Heart left ventricle (tissue), 16 donors: ENCODE data around the gene ZNF451. TPM values are rescaled to one million over a fixed set of nuclear protein-coding genes. Genes with fewer than 3 reads are reported as not detected.
"Not testable (repeated sequence)": the region's sequence is repeated elsewhere in the genome, so short reads cannot be mapped to it uniquely, and the experiment has no call there.

ENCODE experiments used
- ATAC-seq, 4 donors: fragments of 200-7000 bp; cut with Tn5 transposase; one replicate each; pipeline ENCODE4 v1.9.1; 2020 to 2022; ENCODE audit warnings: moderate library complexity in 4 of 4, mild to moderate bottlenecking in 3 of 4, moderate number of reproducible peaks in 1 of 4
- DNase-seq, 5 donors: peaks; one replicate each; pipeline ENCODE4 v3.0.0-alpha.2; 2020
- H3K27ac ChIP-seq, 12 donors: fragments of 200-600 bp; sonication (generic) in 4 of 12; one replicate each; pipeline versions ENCODE4 v1.5.0 to v1.8.0; 2016 to 2022; ENCODE audit warnings: mild to moderate bottlenecking in 2 of 12
- H3K27me3 ChIP-seq, 9 donors: fragments of 200-600 bp; sonication (generic) in 2 of 9; one replicate each; pipeline versions ENCODE4 v1.5.1 to v1.8.0; 2016 to 2022; ENCODE audit warnings: mild to moderate bottlenecking in 3 of 9
- H3K36me3 ChIP-seq, 9 donors: fragments of 200-600 bp; sonication (generic) in 2 of 9; one replicate each; pipeline versions ENCODE4 v1.5.0 to v1.8.0; 2018 to 2022; ENCODE audit warnings: mild to moderate bottlenecking in 2 of 9
- H3K4me1 ChIP-seq, 12 donors: fragments of 200-600 bp; sonication (generic) in 4 of 12; one replicate each; pipeline versions ENCODE4 v1.5.0 to v1.8.0; 2016 to 2022; ENCODE audit warnings: mild to moderate bottlenecking in 3 of 12
- H3K4me3 ChIP-seq, 12 donors: fragments of 200-600 bp; sonication (generic) in 4 of 12; one replicate each; pipeline versions ENCODE4 v1.5.0 to v1.8.0; 2017 to 2022; ENCODE audit warnings: mild to moderate bottlenecking in 9 of 12, moderate library complexity in 4 of 12
- H3K9me3 ChIP-seq, 12 donors: fragments of 200-600 bp; sonication (generic) in 4 of 12; one replicate each; pipeline versions ENCODE4 v1.5.0 to v1.8.0; 2016 to 2022; ENCODE audit warnings: mild to moderate bottlenecking in 1 of 12
- POLR2A ChIP-seq, 2 donors: fragments of 450-650 bp; IDR thresholded peaks; one replicate each; pipeline ENCODE4 v1.6.1; 2017; ENCODE audit warnings: antibody characterized with exemption in 2 of 2, mild to moderate bottlenecking in 2 of 2, moderate library complexity in 2 of 2
- WGBS, 4 donors: extraction: QIAGEN DNeasy Blood & Tissue Kit in 2 of 4; methylation state at CpG; one replicate each; pipeline versions ENCODE4 v1.1.5 to v1.1.7; 2013 to 2018; 5-methylcytosine and 5-hydroxymethylcytosine counted together
- intact Hi-C, 10 donors: fragments of 100-400 bp; cut with DNase I; formaldehyde crosslinking; loops; one replicate each; pipeline versions ENCODE4 v1.11.1 to v1.14.2; 2022
- long read RNA-seq, 3 donors: library from polyadenylated mRNA; unstranded; transcript quantifications; one replicate each; pipeline ENCODE4 v2.0.0, GENCODE V29; 2020 to 2021
- polyA plus RNA-seq, 2 donors: library from polyadenylated mRNA; stranded (reverse); fragments of 200-250 nt; gene quantifications; one replicate each; pipeline ENCODE4 v1.2.3, GENCODE V29; 2013
- total RNA-seq, 9 donors: library from RNA; depleted of rRNA in 2 of 9; stranded (reverse); fragments of >200 nt in 2 of 9; fragmentation: NEBNext Ultra II Directional in 3 of 9; extraction: Animal tissue kit (Norgen Biotek cat#: 25700) in 3 of 9; gene quantifications; one replicate each; pipeline versions ENCODE4 v1.1.0 to v1.2.4, GENCODE V29; 2016 to 2023
- TF ChIP-seq, protein P1 (sequence below), 12 donors: fragments of 200-600 bp; sonication (generic) in 4 of 12; IDR thresholded peaks; one replicate each; pipeline versions ENCODE4 v1.5.0 to v1.8.0; 2018 to 2022; ENCODE audit warnings: antibody characterized with exemption in 12 of 12, mild to moderate bottlenecking in 5 of 12
- donor health status: ischemic (EF 13 %, LVEDD 7.1; RV severe dilation, severe dysfunction).
- donor health status: healthy with polysubstance abuse.
- donor health status: DM: no; HTN: yes; CAD: no.
- donor health status: DM: no; HTN: no; CAD: no.
- donor health status: ischemic (EF 25% LVEDD 6.9; RV normal size, moderate dysfunction).
- donor health status: ischemic (EF 25% LVEDD 5.7; RV mildly dilated, moderate dysfunction).
- donor health status: healthy.
- donor health status: DM: yes; HTN: yes; CAD: no.
- donor health status: ischemic (EF 35%, LVEDD 5.7; RV mildly dilated, moderate dysfunction).
- donor health status: nonischemic (EF 11% LVEDD 7.7; RV severe dilation, severe dysfunction).
- donor health status: DM: yes; HTN: yes; CAD: no.
- donor health status: PGD.
- donor health status: ischemic (EF 29% LVEDD 5.4; RV normal size, mild dysfunction).
- donor health status: nonischemic (EF 23%, LVEDD 6.1; RV moderate dilation, normal function).

ZNF451 gene, protein sequence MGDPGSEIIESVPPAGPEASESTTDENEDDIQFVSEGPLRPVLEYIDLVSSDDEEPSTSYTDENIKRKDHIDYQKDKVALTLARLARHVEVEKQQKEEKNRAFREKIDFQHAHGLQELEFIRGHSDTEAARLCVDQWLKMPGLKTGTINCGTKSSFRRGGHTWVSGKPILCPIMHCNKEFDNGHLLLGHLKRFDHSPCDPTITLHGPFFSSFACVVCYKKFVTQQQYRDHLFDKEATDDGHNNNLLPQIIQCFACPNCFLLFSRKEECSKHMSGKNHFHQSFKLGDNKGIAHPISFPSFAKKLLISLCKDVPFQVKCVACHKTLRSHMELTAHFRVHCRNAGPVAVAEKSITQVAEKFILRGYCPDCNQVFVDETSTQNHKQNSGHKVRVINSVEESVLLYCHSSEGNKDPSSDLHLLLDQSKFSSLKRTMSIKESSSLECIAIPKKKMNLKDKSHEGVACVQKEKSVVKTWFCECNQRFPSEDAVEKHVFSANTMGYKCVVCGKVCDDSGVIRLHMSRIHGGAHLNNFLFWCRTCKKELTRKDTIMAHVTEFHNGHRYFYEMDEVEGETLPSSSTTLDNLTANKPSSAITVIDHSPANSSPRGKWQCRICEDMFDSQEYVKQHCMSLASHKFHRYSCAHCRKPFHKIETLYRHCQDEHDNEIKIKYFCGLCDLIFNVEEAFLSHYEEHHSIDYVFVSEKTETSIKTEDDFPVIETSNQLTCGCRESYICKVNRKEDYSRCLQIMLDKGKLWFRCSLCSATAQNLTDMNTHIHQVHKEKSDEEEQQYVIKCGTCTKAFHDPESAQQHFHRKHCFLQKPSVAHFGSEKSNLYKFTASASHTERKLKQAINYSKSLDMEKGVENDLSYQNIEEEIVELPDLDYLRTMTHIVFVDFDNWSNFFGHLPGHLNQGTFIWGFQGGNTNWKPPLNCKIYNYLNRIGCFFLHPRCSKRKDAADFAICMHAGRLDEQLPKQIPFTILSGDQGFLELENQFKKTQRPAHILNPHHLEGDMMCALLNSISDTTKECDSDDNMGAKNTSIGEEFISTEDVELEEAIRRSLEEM
- total RNA-seq (10 to 100 TPM; 17.7 to 37.1 (median 22.3) TPM), polyA plus RNA-seq (10 to 100 TPM in 1 of 2 donors, 1 to 10 TPM in 1; 8.8 to 11.5 TPM)
- long read RNA-seq, donor 1, full-length matches to known transcripts, result 17 of 23 reads
- long read RNA-seq, donor 1, partial matches to known transcripts, result 4 of 23 reads
- long read RNA-seq, donor 1, other reads (novel, unspliced or antisense), result 2 of 23 reads
- long read RNA-seq, donor 2, full-length matches to known transcripts, result 23 of 45 reads
- long read RNA-seq, donor 2, partial matches to known transcripts, result 14 of 45 reads
- long read RNA-seq, donor 2, other reads (novel, unspliced or antisense), result 8 of 45 reads
- long read RNA-seq, donor 3, full-length matches to known transcripts, result 15 of 21 reads
- long read RNA-seq, donor 3, partial matches to known transcripts, result 2 of 21 reads
- long read RNA-seq, donor 3, other reads (novel, unspliced or antisense), result 4 of 21 reads

DNA sequence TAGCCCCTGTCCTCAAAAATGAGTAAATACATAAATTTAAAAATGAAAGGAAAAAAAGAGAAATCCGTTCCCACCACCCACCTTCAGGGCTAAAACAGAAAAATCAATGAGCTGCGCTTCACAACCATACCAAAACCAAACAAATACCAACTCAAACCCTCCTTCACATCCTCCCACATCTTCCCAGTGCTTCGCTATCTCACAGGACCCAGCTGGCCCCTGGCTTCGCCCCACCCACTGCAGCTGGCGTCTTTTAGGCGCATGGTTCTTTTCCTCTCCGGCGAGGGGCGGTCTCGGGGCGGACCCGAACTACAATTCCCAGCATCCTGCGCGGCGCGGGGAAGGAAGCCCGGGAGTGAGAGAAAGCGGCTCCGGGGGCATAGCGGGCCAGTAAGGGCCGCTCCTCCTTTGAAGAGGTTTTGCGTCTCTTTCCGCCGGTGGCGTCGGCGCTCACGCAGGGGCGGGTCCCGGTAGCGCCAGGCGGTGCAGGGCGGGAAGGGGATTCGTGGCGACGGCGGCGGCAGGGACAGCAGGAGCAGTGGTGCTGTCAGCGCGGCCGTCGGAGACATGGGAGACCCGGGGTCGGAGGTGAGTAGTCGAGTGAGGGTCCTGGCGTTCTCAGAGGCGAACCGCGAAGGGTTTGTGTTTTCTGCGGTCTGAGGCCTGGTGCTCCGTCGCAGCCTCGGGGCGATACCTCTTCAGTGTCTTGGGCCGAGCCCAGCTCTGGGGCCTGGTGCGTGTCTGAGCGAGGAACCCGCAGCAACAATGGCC, at the start of gene ZNF451:
Gene ZNF451, plus strand, starts transcription at position 502 of the 771 bp plus-strand sequence. Its CDS starts 66 bp downstream, at position 568.
- Histone ChIP-seq H3K27me3 (no peaks in the 10 kb centered on the region), H3K36me3 (peaks cover 0 to 29% (median 6%) of the 10 kb centered on the region in 9 donors), H3K4me1 (peaks cover 3 to 44% (median 30%) of the 10 kb centered on the region in 12 donors), H3K9me3 (no peaks in the 10 kb centered on the region), H3K27ac (peak within 1 kb of the TSS; percentile 64 to 90 (median 83)), H3K4me3 (peak within 1 kb of the TSS; percentile 41 to 79 (median 65))
- TF ChIP-seq, protein P1, sequence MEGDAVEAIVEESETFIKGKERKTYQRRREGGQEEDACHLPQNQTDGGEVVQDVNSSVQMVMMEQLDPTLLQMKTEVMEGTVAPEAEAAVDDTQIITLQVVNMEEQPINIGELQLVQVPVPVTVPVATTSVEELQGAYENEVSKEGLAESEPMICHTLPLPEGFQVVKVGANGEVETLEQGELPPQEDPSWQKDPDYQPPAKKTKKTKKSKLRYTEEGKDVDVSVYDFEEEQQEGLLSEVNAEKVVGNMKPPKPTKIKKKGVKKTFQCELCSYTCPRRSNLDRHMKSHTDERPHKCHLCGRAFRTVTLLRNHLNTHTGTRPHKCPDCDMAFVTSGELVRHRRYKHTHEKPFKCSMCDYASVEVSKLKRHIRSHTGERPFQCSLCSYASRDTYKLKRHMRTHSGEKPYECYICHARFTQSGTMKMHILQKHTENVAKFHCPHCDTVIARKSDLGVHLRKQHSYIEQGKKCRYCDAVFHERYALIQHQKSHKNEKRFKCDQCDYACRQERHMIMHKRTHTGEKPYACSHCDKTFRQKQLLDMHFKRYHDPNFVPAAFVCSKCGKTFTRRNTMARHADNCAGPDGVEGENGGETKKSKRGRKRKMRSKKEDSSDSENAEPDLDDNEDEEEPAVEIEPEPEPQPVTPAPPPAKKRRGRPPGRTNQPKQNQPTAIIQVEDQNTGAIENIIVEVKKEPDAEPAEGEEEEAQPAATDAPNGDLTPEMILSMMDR (IDR thresholded peaks at IDR 0.05), result peak in 2 of 12 donors; percentile 8 to 9
- peak; percentile 70 to 93 for TF ChIP-seq POLR2A (IDR thresholded peaks at IDR 0.05)
- intact Hi-C loops, result loop anchor here in 4 of 10 donors (5.0 to 10.0 kb wide), 4 partner anchors 38 to 227 kb away; partner anchors contain the start of genes KIAA1586 (in 2 of the 4), PRIM2 (in 1 of the 4) and RAB23 (in 1 of the 4)
- DNase-seq (peak; percentile 98 to 99 (median 99)), ATAC-seq (peak; percentile 99 to 100 (median 99))
- 1% methylated on average over 31 to 51 of the region's 58 CpGs for WGBS, 4 donors

DNA sequence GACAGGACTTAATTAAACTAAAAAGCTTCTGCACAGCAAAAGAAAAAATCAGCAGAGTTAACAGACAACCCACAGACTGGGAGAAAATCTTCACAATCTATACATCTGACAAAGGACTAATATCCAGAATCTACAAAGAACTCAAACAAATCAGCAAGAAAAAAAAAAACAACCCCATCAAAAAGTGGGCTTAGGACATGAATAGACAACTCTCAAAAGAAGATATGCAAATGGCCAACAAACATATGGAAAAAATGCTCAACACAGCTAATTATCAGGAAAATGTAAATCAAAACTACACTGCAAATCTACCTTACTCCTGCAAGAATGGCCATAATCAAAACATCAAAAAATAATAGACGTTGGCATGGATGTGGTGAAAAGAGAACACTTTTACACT, 45.9 kb upstream of the ZNF451 start:
- not testable (repeated sequence) for DNase-seq, H3K27me3 ChIP-seq, H3K9me3 ChIP-seq, H3K4me3 ChIP-seq, H3K36me3 ChIP-seq, ATAC-seq, H3K27ac ChIP-seq
- 85 to 96% (median 88%) methylated on average over 1 of the region's 1 CpG for WGBS, 4 donors
- H3K4me1 ChIP-seq, result peaks cover 0 to 13% (median 6%) of the 10 kb centered on the region in 12 donors
- intact Hi-C loops, result loop anchor here in 2 of 10 donors (10.0 kb wide), 2 partner anchors 131 to 271 kb away; partner anchors contain the start of genes BAG2 (in 1 of the 2) and PRIM2 (in 1 of the 2)

DNA sequence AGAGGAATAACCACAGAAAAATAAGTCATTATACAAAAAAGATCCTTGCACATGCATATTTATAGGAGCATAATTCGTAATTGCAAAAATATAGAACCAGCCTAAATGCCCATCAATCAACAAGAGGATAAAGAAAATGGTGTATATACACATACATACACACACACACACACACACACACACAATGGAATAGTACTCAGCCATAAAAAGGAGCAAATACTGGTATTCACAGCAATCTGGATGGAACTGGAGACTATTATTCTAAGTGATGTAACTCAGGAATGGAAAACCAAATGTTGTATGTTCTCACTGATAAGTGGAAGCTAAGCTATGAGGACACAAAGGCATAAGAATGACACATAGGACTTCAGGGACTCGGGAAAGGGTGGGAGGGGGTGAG, 45.4 kb upstream of the ZNF451 start:
- no peak for TF ChIP-seq POLR2A (IDR thresholded peaks at IDR 0.05)
- TF ChIP-seq, protein P1 (IDR thresholded peaks at IDR 0.05), result no peak

More for the DNA sequence above, 45.4 kb upstream of the ZNF451 start:
- H3K27ac ChIP-seq, result no peak overlapping the region
- peaks cover 0 to 8% (median 3%) of the 10 kb centered on the region in 9 donors for H3K36me3 ChIP-seq
- intact Hi-C loops, result loop anchor here in 2 of 10 donors (10.0 kb wide), 2 partner anchors 130 to 270 kb away; partner anchors contain the start of genes BAG2 (in 1 of the 2) and PRIM2 (in 1 of the 2)
- H3K27me3 ChIP-seq, result peaks cover 0 to 9% (median 0%) of the 10 kb centered on the region in 9 donors
- 90 to 94% (median 92%) methylated on average over 2 of the region's 2 CpGs for WGBS, 4 donors
- H3K9me3 ChIP-seq, result peaks cover 0 to 4% (median 0%) of the 10 kb centered on the region in 12 donors
- H3K4me1 ChIP-seq, result peaks cover 0 to 17% (median 6%) of the 10 kb centered on the region in 12 donors
- DNase-seq (no peak), ATAC-seq (no peak)
- no peak overlapping the region for H3K4me3 ChIP-seq
